Heart left ventricle (tissue), 16 donors: ENCODE measurements around the gene ARHGAP33. TPM values are rescaled to one million over a fixed set of nuclear protein-coding genes. Genes with fewer than 3 reads are reported as not detected.
A peak's percentile ranks its signal among the peaks of the same experiment; 100 is the strongest.

ENCODE experiments used
- ATAC-seq, 4 donors: fragments of 200-7000 bp; cut with Tn5 transposase; one replicate each; pipeline ENCODE4 v1.9.1; 2020 to 2022; ENCODE audit warnings: moderate library complexity in 4 of 4, mild to moderate bottlenecking in 3 of 4, moderate number of reproducible peaks in 1 of 4
- DNase-seq, 5 donors: peaks; one replicate each; pipeline ENCODE4 v3.0.0-alpha.2; 2020
- H3K27ac ChIP-seq, 12 donors: fragments of 200-600 bp; sonication (generic) in 4 of 12; one replicate each; pipeline versions ENCODE4 v1.5.0 to v1.8.0; 2016 to 2022; ENCODE audit warnings: mild to moderate bottlenecking in 2 of 12
- H3K27me3 ChIP-seq, 9 donors: fragments of 200-600 bp; sonication (generic) in 2 of 9; one replicate each; pipeline versions ENCODE4 v1.5.1 to v1.8.0; 2016 to 2022; ENCODE audit warnings: mild to moderate bottlenecking in 3 of 9
- H3K36me3 ChIP-seq, 9 donors: fragments of 200-600 bp; sonication (generic) in 2 of 9; one replicate each; pipeline versions ENCODE4 v1.5.0 to v1.8.0; 2018 to 2022; ENCODE audit warnings: mild to moderate bottlenecking in 2 of 9
- H3K4me1 ChIP-seq, 12 donors: fragments of 200-600 bp; sonication (generic) in 4 of 12; one replicate each; pipeline versions ENCODE4 v1.5.0 to v1.8.0; 2016 to 2022; ENCODE audit warnings: mild to moderate bottlenecking in 3 of 12
- H3K4me3 ChIP-seq, 12 donors: fragments of 200-600 bp; sonication (generic) in 4 of 12; one replicate each; pipeline versions ENCODE4 v1.5.0 to v1.8.0; 2017 to 2022; ENCODE audit warnings: mild to moderate bottlenecking in 9 of 12, moderate library complexity in 4 of 12
- H3K9me3 ChIP-seq, 12 donors: fragments of 200-600 bp; sonication (generic) in 4 of 12; one replicate each; pipeline versions ENCODE4 v1.5.0 to v1.8.0; 2016 to 2022; ENCODE audit warnings: mild to moderate bottlenecking in 1 of 12
- CTCF ChIP-seq, 12 donors: fragments of 200-600 bp; sonication (generic) in 4 of 12; IDR thresholded peaks; one replicate each; pipeline versions ENCODE4 v1.5.0 to v1.8.0; 2018 to 2022; ENCODE audit warnings: antibody characterized with exemption in 12 of 12, mild to moderate bottlenecking in 5 of 12
- POLR2A ChIP-seq, 2 donors: fragments of 450-650 bp; IDR thresholded peaks; one replicate each; pipeline ENCODE4 v1.6.1; 2017; ENCODE audit warnings: antibody characterized with exemption in 2 of 2, mild to moderate bottlenecking in 2 of 2, moderate library complexity in 2 of 2
- WGBS, 4 donors: extraction: QIAGEN DNeasy Blood & Tissue Kit in 2 of 4; methylation state at CpG; one replicate each; pipeline versions ENCODE4 v1.1.5 to v1.1.7; 2013 to 2018; 5-methylcytosine and 5-hydroxymethylcytosine counted together
- intact Hi-C, 10 donors: fragments of 100-400 bp; cut with DNase I; formaldehyde crosslinking; loops; one replicate each; pipeline versions ENCODE4 v1.11.1 to v1.14.2; 2022
- polyA plus RNA-seq, 2 donors: library from polyadenylated mRNA; stranded (reverse); fragments of 200-250 nt; gene quantifications; one replicate each; pipeline ENCODE4 v1.2.3, GENCODE V29; 2013
- total RNA-seq, 9 donors: library from RNA; depleted of rRNA in 2 of 9; stranded (reverse); fragments of >200 nt in 2 of 9; fragmentation: NEBNext Ultra II Directional in 3 of 9; extraction: Animal tissue kit (Norgen Biotek cat#: 25700) in 3 of 9; gene quantifications; one replicate each; pipeline versions ENCODE4 v1.1.0 to v1.2.4, GENCODE V29; 2016 to 2023
- donor health status: ischemic (EF 13 %, LVEDD 7.1; RV severe dilation, severe dysfunction).
- donor health status: healthy with polysubstance abuse.
- donor health status: DM: no; HTN: yes; CAD: no.
- donor health status: DM: no; HTN: no; CAD: no.
- donor health status: ischemic (EF 25% LVEDD 6.9; RV normal size, moderate dysfunction).
- donor health status: ischemic (EF 25% LVEDD 5.7; RV mildly dilated, moderate dysfunction).
- donor health status: healthy.
- donor health status: DM: yes; HTN: yes; CAD: no.
- donor health status: ischemic (EF 35%, LVEDD 5.7; RV mildly dilated, moderate dysfunction).
- donor health status: nonischemic (EF 11% LVEDD 7.7; RV severe dilation, severe dysfunction).
- donor health status: DM: yes; HTN: yes; CAD: no.
- donor health status: PGD.
- donor health status: ischemic (EF 29% LVEDD 5.4; RV normal size, mild dysfunction).
- donor health status: nonischemic (EF 23%, LVEDD 6.1; RV moderate dilation, normal function).

The ARHGAP33 gene
- total and polyA plus RNA-seq, 11 donors, result 0.50 to 7.8 (median 3.4) TPM

GRCh38 chr19:35773020-35773806, 2.2 kb upstream of the ARHGAP33 start:
- 45 to 52% (median 50%) methylated on average over 9 of the region's 9 CpGs for WGBS, 4 donors
- H3K4me1 ChIP-seq, result peaks cover 0 to 17% (median 5%) of the 10 kb centered on the region in 12 donors
- no peaks in the 10 kb centered on the region for H3K9me3 ChIP-seq
- peaks cover 0 to 10% (median 0%) of the 10 kb centered on the region in 9 donors for H3K36me3 ChIP-seq
- no peak for ATAC-seq
- H3K27me3 ChIP-seq, result no peaks in the 10 kb centered on the region
- intact Hi-C loops, result loop anchor here in 2 of 10 donors (10.0 kb wide), 2 partner anchors 112 to 162 kb away; partner anchors contain the start of gene LRFN3 (in 1 of the 2)
- H3K27ac ChIP-seq, result no peak overlapping the region
- TF ChIP-seq POLR2A (IDR thresholded peaks at IDR 0.05) (no peak), CTCF (IDR thresholded peaks at IDR 0.05) (no peak)
- no peak for DNase-seq
- H3K4me3 ChIP-seq, result no peak overlapping the region

GRCh38 chr19:35774274-35775045, 904 bp upstream of the ARHGAP33 start:
- Histone ChIP-seq H3K27me3 (no peaks in the 10 kb centered on the region), H3K4me1 (peaks cover 0 to 17% (median 5%) of the 10 kb centered on the region in 12 donors), H3K9me3 (no peaks in the 10 kb centered on the region), H3K27ac (no peak overlapping the region), H3K36me3 (peaks cover 0 to 13% (median 0%) of the 10 kb centered on the region in 9 donors), H3K4me3 (peak overlapping the region; percentile 68 to 99 (median 92))
- TF ChIP-seq CTCF (IDR thresholded peaks at IDR 0.05) (no peak), POLR2A (IDR thresholded peaks at IDR 0.05) (no peak)
- WGBS, 4 donors, result 36 to 60% (median 43%) methylated on average over 16 of the region's 16 CpGs
- DNase-seq, result no peak
- peak in 2 of 4 donors; percentile 1 to 9 for ATAC-seq
- intact Hi-C loops, result loop anchor here in 3 of 10 donors (1.0 to 10.0 kb wide), 3 partner anchors 16 to 160 kb away; partner anchors contain the start of genes LRFN3 (in 1 of the 3) and PROSER3 (in 1 of the 3)

GRCh38 chr19:35775046-35775297, 392 bp upstream of the ARHGAP33 start:
- 8 to 39% (median 16%) methylated on average over 9 of the region's 9 CpGs for WGBS, 4 donors

More at GRCh38 chr19:35775046-35775297, 392 bp upstream of the ARHGAP33 start:
- H3K4me1 ChIP-seq, result peaks cover 0 to 17% (median 5%) of the 10 kb centered on the region in 12 donors
- H3K9me3 ChIP-seq, result no peaks in the 10 kb centered on the region
- TF ChIP-seq CTCF (IDR thresholded peaks at IDR 0.05) (no peak), POLR2A (IDR thresholded peaks at IDR 0.05) (no peak)
- no peak overlapping the region for H3K27ac ChIP-seq
- peaks cover 0 to 18% (median 0%) of the 10 kb centered on the region in 9 donors for H3K36me3 ChIP-seq
- intact Hi-C loops, result loop anchor here in 3 of 10 donors (1.0 to 10.0 kb wide), 3 partner anchors 17 to 160 kb away; partner anchors contain the start of genes LRFN3 (in 1 of the 3) and PROSER3 (in 1 of the 3)
- no peak for DNase-seq
- ATAC-seq, result peak in 3 of 4 donors; percentile 5 to 40 (median 28)
- H3K4me3 ChIP-seq, result peak overlapping the region; percentile 68 to 99 (median 92)
- H3K27me3 ChIP-seq, result no peaks in the 10 kb centered on the region
